NCI-H82 treated with DMSO at 0.1 percent for 48 hours (cell line): ENCODE data around the gene TMF1.

Experiments
- DNase-seq: peaks from one replicate; lab custom pipeline; 2025; ENCODE audit not compliant: unreplicated experiment; lab: John Stamatoyannopoulos, UW

The TMF1 gene

DNA sequence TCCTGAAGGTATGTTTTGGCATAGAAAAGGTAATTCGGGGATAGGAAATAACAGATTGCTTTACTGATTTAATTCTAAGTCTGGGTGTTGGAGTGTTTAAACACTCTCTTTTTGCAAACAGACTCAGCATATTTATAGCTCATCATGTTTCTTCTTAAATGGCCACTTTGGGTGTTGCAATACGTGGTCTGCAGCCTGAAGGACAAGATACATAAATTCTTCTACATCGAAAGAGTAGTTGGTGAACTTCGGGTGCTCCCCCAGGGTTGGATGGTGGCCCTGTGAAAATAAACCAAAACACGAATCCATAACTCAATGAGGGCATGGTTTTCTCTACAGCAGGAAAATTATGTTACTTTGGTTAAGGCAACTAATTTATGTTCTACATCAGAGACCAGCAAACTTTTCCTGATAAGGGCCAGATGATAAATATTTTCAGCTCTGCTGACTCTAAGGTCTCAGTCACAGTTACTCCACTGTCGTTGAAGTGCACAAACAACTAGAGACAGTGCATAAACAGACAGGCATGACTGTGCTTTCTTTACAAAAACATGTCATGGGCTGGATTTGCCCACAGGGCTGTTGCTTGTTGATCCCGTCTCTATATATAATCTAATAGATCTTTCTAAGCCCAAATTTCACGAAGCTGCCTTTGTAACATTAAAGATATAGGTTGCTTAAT lies 74.5 kb downstream of the TMF1 start:
- DNase-seq: no peak

DNA sequence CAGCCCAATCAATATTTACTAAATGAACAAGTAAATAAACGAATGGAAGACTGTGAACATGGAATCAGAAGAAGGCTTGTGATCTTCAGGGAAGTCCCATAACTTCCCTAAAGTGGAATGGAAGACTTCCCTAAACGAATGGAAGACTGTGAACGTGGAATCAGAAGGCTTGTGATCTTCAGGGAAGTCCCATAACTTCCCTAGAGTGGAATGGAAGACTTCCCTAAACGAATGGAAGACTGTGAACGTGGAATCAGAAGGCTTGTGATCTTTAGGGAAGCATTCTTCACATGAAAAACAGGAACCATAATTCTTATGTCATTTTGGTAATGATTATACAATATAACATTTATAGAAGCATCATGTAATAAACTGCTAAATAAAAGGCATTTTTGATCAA lies 77.4 kb downstream of the TMF1 start:
- DNase-seq: no peak

DNA sequence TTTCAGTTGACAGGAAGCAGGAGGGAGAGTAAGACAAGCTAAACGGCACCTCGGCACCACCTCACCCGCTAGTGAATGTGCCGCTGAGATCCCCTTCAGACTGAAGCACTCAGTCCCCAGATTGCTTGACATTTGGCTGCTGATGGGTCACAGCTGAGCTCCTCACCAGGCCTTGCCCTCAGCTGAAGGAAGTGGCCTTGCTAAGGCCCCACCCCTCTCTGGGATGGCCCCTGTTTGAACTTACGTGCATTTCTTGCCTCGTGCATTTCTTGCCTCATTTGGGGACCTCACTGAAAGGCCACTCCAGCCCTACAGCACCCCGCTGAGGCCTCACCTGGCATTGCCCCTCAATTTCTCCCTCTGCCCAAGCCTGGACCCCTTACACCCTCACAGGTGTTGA lies 78.5 kb downstream of the TMF1 start:
- no peak for DNase-seq

DNA sequence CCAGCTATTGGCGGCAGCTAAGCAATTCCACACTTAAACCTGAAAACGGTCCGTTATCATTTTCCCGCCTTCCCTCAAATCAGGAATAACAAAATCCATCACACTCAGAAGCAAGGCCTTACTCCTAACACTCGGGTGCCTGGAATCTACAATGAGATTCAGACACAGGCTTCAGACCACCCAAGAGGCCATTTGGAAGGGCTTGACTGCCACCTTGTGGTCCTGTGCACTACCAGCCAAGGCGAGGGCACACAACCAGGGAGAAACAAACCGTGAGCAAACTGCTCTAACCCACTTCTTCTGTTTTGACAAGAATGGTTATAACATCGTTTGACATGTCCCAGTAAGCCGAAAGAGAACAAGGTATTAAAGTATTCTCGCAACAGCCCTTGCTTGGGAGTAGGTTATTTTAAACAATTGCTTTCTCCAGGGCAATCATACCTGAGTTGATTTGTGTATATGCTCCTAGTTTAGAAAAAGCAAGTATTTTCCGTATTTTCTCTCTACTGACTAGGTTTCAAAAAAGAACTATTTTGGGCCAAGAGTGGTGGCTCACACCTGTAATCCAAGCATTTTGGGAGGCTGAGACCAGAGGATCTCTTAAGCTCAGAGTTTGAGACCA lies 79.7 kb downstream of the TMF1 start:
- DNase-seq: peak; percentile 49
